Trophoblast cell (in vitro differentiated cells and primary cell): Measurements from ENCODE around the gene EXOC4.
A peak's percentile ranks its signal among the peaks of the same experiment; 100 is the strongest.

Source experiments
- DNase-seq, 2 donors: peaks; one replicate each; pipeline ENCODE4 v3.0.0-alpha.2; 2016
- H2AFZ ChIP-seq: 2 replicates; pipeline ENCODE4 v1.6.1; 2013; ENCODE audit warnings: low read length, moderate library complexity, mild to moderate bottlenecking; ENCODE audit not compliant: insufficient read depth, poor library complexity
- H2AK5ac ChIP-seq: 2 replicates; pipeline ENCODE4 v1.6.1; 2013; ENCODE audit warnings: mild to moderate bottlenecking, low read length
- H2BK120ac ChIP-seq: 2 replicates; pipeline ENCODE4 v1.6.1; 2013; ENCODE audit warnings: low read length, mild to moderate bottlenecking, moderate library complexity; ENCODE audit not compliant: insufficient read depth, poor library complexity
- H2BK12ac ChIP-seq: 2 replicates; pipeline ENCODE4 v1.6.1; 2013; ENCODE audit warnings: mild to moderate bottlenecking, low read length, moderate library complexity
- H2BK5ac ChIP-seq: 2 replicates; pipeline ENCODE4 v1.6.1; 2013; ENCODE audit warnings: low read length, low read depth, moderate library complexity, mild to moderate bottlenecking; ENCODE audit not compliant: poor library complexity
- H3K14ac ChIP-seq: 2 replicates; pipeline ENCODE4 v1.6.1; 2013; ENCODE audit warnings: mild to moderate bottlenecking, low read length
- H3K18ac ChIP-seq: 2 replicates; pipeline ENCODE4 v1.6.1; 2013; ENCODE audit warnings: mild to moderate bottlenecking, low read length
- H3K23ac ChIP-seq: 2 replicates; pipeline ENCODE4 v1.6.1; 2013; ENCODE audit warnings: low read length
- H3K27ac ChIP-seq: 2 replicates; pipeline ENCODE4 v1.5.1; 2013; ENCODE audit warnings: low read depth, mild to moderate bottlenecking, inconsistent platforms, low read length, moderate library complexity
- H3K27me3 ChIP-seq: 2 replicates; pipeline ENCODE4 v1.6.1; 2013; ENCODE audit warnings: inconsistent platforms, mild to moderate bottlenecking, low read length, moderate library complexity; ENCODE audit not compliant: insufficient read depth
- H3K36me3 ChIP-seq, 2 experiments: 1 replicate in 1 of 2; 2 replicates in 1 of 2; pipeline ENCODE4 v1.6.1; 2013; ENCODE audit warnings: low read length in 2 of 2, mild to moderate bottlenecking in 2 of 2, moderate library complexity in 1 of 2; ENCODE audit not compliant: insufficient read depth in 2 of 2, control insufficient read depth in 1 of 2
- H3K4ac ChIP-seq: 2 replicates; pipeline ENCODE4 v1.6.1; 2013; ENCODE audit warnings: low read depth, mild to moderate bottlenecking, low read length, moderate library complexity
- H3K4me1 ChIP-seq, 2 experiments: 1 replicate in 1 of 2; 2 replicates in 1 of 2; pipeline ENCODE4 v1.6.1; 2013; ENCODE audit warnings: low read length in 2 of 2, mild to moderate bottlenecking in 2 of 2, moderate library complexity in 1 of 2; ENCODE audit not compliant: insufficient read depth in 2 of 2, control insufficient read depth in 1 of 2
- H3K4me2 ChIP-seq: 2 replicates; pipeline ENCODE4 v1.6.1; 2013; ENCODE audit warnings: inconsistent platforms, mild to moderate bottlenecking, low read length, moderate library complexity
- H3K4me3 ChIP-seq: 2 replicates; pipeline ENCODE4 v1.5.1; 2013; ENCODE audit warnings: mild to moderate bottlenecking, low read depth, low read length, inconsistent platforms
- H3K79me1 ChIP-seq: one replicate; pipeline ENCODE4 v1.6.1; 2013; ENCODE audit warnings: low read length
- H3K79me2 ChIP-seq: 2 replicates; pipeline ENCODE4 v1.6.1; 2013; ENCODE audit warnings: low read length, mild to moderate bottlenecking; ENCODE audit not compliant: control insufficient read depth, insufficient read depth, poor library complexity
- H3K9ac ChIP-seq: 2 replicates; pipeline ENCODE4 v1.6.1; 2013; ENCODE audit warnings: mild to moderate bottlenecking, low read length
- H3K9me3 ChIP-seq: 2 replicates; pipeline ENCODE4 v1.6.1; 2013; ENCODE audit warnings: low read depth, mild to moderate bottlenecking, control low read depth, inconsistent platforms, low read length; ENCODE audit not compliant: insufficient read depth
- H4K12ac ChIP-seq: 2 replicates; pipeline ENCODE4 v1.6.1; 2013; ENCODE audit warnings: low read depth, mild to moderate bottlenecking, low read length, moderate library complexity
- H4K8ac ChIP-seq: 2 replicates; pipeline ENCODE4 v1.6.1; 2013; ENCODE audit warnings: low read depth, mild to moderate bottlenecking, low read length, moderate library complexity
- H4K91ac ChIP-seq: one replicate; pipeline ENCODE4 v1.6.1; 2013; ENCODE audit warnings: low read depth, mild to moderate bottlenecking, low read length, moderate library complexity
- WGBS: extraction: QIAGEN DNeasy Blood & Tissue Kit; methylation state at CpG from one replicate; pipeline ENCODE4 v1.1.7; 2013; ENCODE audit warnings: missing lambda C conversion rate; ENCODE audit not compliant: insufficient read length, insufficient coverage; ENCODE audit errors: extremely low coverage; 5-methylcytosine and 5-hydroxymethylcytosine counted together

Gene EXOC4

GRCh38 chr7:133742709-133743538 is 490.0 kb downstream of the EXOC4 start:
- no peak overlapping the region for H3K4ac ChIP-seq

GRCh38 chr7:133744451-133744850 is 491.6 kb downstream of the EXOC4 start:
- Histone ChIP-seq H3K18ac (no peak overlapping the region), H3K4me3 (no peak overlapping the region), H3K79me2 (no peaks in the 10 kb centered on the region), H3K36me3 (no peaks in the 10 kb centered on the region), H3K27ac (no peak overlapping the region), H3K9ac (no peak overlapping the region), H3K4ac (no peak overlapping the region), H3K23ac (no peak overlapping the region), H3K14ac (no peak overlapping the region), H4K91ac (no peak overlapping the region), H3K4me1 (peaks cover 2 to 9% of the 10 kb centered on the region in 2 experiments), H2BK12ac (no peak overlapping the region), H2AK5ac (no peak overlapping the region), H3K4me2 (no peak overlapping the region), H2BK5ac (no peak overlapping the region), H4K12ac (no peak overlapping the region), H3K79me1 (peaks cover 2% of the 10 kb centered on the region), H2BK120ac (no peak overlapping the region), H3K27me3 (no peaks in the 10 kb centered on the region), H3K9me3 (no peaks in the 10 kb centered on the region), H4K8ac (no peak overlapping the region), H2AFZ (no peak overlapping the region)
- no CpG with 5 or more reads among the region's 3 CpGs for WGBS
- DNase-seq = no peak

More at GRCh38 chr7:133742709-133743538, 490.0 kb downstream of the EXOC4 start:
- Histone ChIP-seq H2AFZ (no peak overlapping the region), H4K12ac (no peak overlapping the region), H3K4me2 (no peak overlapping the region), H3K9me3 (no peaks in the 10 kb centered on the region), H4K8ac (no peak overlapping the region), H3K36me3 (no peaks in the 10 kb centered on the region), H4K91ac (no peak overlapping the region), H3K23ac (no peak overlapping the region), H2AK5ac (no peak overlapping the region), H3K79me2 (no peaks in the 10 kb centered on the region), H3K4me3 (no peak overlapping the region), H3K9ac (no peak overlapping the region), H3K18ac (no peak overlapping the region), H3K4me1 (peaks cover 0 to 4% of the 10 kb centered on the region in 2 experiments), H2BK120ac (no peak overlapping the region), H3K27ac (no peak overlapping the region), H2BK5ac (no peak overlapping the region), H3K14ac (no peak overlapping the region), H3K27me3 (no peaks in the 10 kb centered on the region), H3K79me1 (peaks cover 2% of the 10 kb centered on the region), H2BK12ac (no peak overlapping the region)
- WGBS = no CpG with 5 or more reads among the region's 6 CpGs
- peak in 1 of 2 donors; percentile 48 for DNase-seq

GRCh38 chr7:133746305-133746704 is 493.4 kb downstream of the EXOC4 start:
- no peak overlapping the region for H2BK120ac ChIP-seq
- H3K79me2 ChIP-seq = no peaks in the 10 kb centered on the region
- DNase-seq = peak in 1 of 2 donors; percentile 3
- WGBS = no CpG with 5 or more reads among the region's 3 CpGs
- no peak overlapping the region for H2AK5ac ChIP-seq
- H3K4me3 ChIP-seq = no peak overlapping the region
- peaks cover 2 to 9% of the 10 kb centered on the region in 2 experiments for H3K4me1 ChIP-seq
- H3K4me2 ChIP-seq = peak overlapping the region; percentile 30
- no peaks in the 10 kb centered on the region for H3K36me3 ChIP-seq
- no peak overlapping the region for H4K12ac ChIP-seq
- H3K14ac ChIP-seq = no peak overlapping the region
- no peak overlapping the region for H2AFZ ChIP-seq
- H4K91ac ChIP-seq = no peak overlapping the region
- no peak overlapping the region for H2BK5ac ChIP-seq
- peak overlapping the region; percentile 87 for H3K27ac ChIP-seq
- H3K27me3 ChIP-seq = no peaks in the 10 kb centered on the region
- no peak overlapping the region for H3K4ac ChIP-seq
- no peak overlapping the region for H3K23ac ChIP-seq
- H3K79me1 ChIP-seq = peaks cover 2% of the 10 kb centered on the region
- no peak overlapping the region for H4K8ac ChIP-seq
- H3K9me3 ChIP-seq = no peaks in the 10 kb centered on the region
- no peak overlapping the region for H3K18ac ChIP-seq
- H2BK12ac ChIP-seq = peak overlapping the region; percentile 82
- H3K9ac ChIP-seq = no peak overlapping the region

GRCh38 chr7:133746847-133747246 is 494.0 kb downstream of the EXOC4 start:
- Histone ChIP-seq H2BK5ac (no peak overlapping the region), H2BK12ac (no peak overlapping the region), H3K9ac (no peak overlapping the region), H3K4me3 (no peak overlapping the region), H2AK5ac (no peak overlapping the region), H3K79me1 (peaks cover 2% of the 10 kb centered on the region), H3K27ac (peak overlapping the region; percentile 87), H4K8ac (no peak overlapping the region), H3K79me2 (no peaks in the 10 kb centered on the region), H2AFZ (no peak overlapping the region), H3K4me1 (peaks cover 2 to 9% of the 10 kb centered on the region in 2 experiments), H4K12ac (no peak overlapping the region), H3K4me2 (peak overlapping the region; percentile 18), H3K27me3 (no peaks in the 10 kb centered on the region), H3K23ac (no peak overlapping the region), H3K9me3 (no peaks in the 10 kb centered on the region), H3K36me3 (no peaks in the 10 kb centered on the region), H3K18ac (no peak overlapping the region), H3K4ac (no peak overlapping the region), H3K14ac (no peak overlapping the region), H4K91ac (no peak overlapping the region), H2BK120ac (no peak overlapping the region)
- peak in 1 of 2 donors; percentile 65 for DNase-seq
- WGBS = no CpG with 5 or more reads among the region's 2 CpGs
